Measurements from ENCODE around the gene ALG14. TPM values are rescaled to one million over a fixed set of nuclear protein-coding genes. Genes with fewer than 3 reads are reported as not detected.
A peak's percentile ranks its signal among the peaks of the same experiment; 100 is the strongest.

The ALG14 gene
- total and polyA plus RNA-seq, 10 of the 15 experiments (the other 5 are each of a cell fraction or from before 2014, with no cell fraction given): 2.6 to 19.2 (median 7.5) TPM

DNA sequence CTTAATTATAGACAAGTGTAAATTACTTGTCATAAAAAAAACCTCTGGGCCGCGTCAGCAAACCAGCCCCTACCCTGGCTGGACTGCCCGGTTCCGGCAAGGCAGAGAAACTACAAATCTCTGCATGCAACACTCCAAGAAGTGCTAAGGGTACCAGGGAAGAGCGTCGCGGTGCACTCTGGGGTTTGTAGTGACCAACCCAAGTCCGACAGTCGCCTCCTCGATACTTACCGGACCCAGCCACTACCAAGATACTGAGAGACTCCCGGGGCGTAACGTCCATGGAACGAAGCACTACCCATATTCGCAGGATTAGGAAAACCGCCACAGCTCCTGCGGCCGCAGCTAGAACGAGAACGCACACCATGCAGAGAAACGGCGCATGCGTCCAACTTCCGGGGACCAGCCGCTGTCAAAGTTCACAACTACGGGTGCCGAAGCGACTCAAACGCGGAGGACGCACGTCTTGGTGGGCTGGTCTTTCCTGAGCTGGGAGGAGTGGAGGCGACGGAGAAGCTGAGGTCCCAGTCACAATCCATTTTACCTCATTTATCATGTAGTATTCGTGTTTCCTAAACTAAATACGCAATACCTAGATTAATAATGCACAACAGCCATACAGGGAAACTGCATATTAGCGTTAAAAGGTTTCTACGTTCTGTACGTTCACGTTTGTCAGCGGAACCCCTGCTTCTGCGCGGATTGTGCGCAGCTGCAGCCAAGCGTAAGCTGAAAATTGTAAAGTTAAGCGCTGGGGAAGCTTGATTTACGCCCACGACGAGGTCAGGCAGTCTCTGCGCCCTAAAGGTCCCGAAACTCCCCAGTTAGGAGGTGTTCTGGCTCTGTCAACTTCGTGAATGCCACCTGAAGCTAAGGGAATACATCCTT is at the start of gene ALG14 (continued):
- TF ChIP-seq CREM (IDR thresholded peaks at IDR 0.05; ENCODE audit: low read depth) (peak; percentile 81; the same call in 1 of the 2 replicates), TCF3 (IDR thresholded peaks at IDR 0.05; ENCODE audit: borderline replicate concordance, insufficient read depth, low read depth, low read length) (no peak), FOXK2 (IDR thresholded peaks at IDR 0.05) (no peak), DPF2 (IDR thresholded peaks at IDR 0.05) (0 out of 2 replicates have a peak, but pooled peaks have one; percentile 24), NFYA (IDR thresholded peaks at IDR 0.05; ENCODE audit: borderline replicate concordance, low read depth, low read length) (no peak), IKZF2 (IDR thresholded peaks at IDR 0.05) (peak; percentile 27 to 38; a peak in 2 of 4 replicates), POLR2AphosphoS2 (IDR thresholded peaks at IDR 0.05; ENCODE audit: low read depth, low read length) (peak; percentile 63; the same call in 1 of the 2 replicates), NBN (IDR thresholded peaks at IDR 0.05) (peak; percentile 79), HDAC2 (IDR thresholded peaks at IDR 0.05) (no peak), CHD4 (IDR thresholded peaks at IDR 0.05) (no peak), POU2F2 (IDR thresholded peaks at IDR 0.05; ENCODE audit: borderline replicate concordance, low read depth, low read length) (peak; percentile 45; the same call in 1 of the 3 replicates), SIX5 (IDR thresholded peaks at IDR 0.05; ENCODE audit: low read depth, low read length, severe bottlenecking) (peak; percentile 87), EGR1 (IDR thresholded peaks at IDR 0.05; ENCODE audit: borderline replicate concordance in 1 of 2, low read depth in 2 of 2, low read length in 2 of 2) (peak in 1 of 2 experiments; percentile 37; a peak in 1 of 3 replicates), ASH2L (IDR thresholded peaks at IDR 0.05; ENCODE audit: borderline replicate concordance, low read depth) (peak; percentile 82; the same call in 1 of the 2 replicates), NR2F1 (conservative IDR thresholded peaks at IDR 0.05) (peak; percentile 49; the same call in 1 of the 2 replicates), CEBPB (IDR thresholded peaks at IDR 0.05; ENCODE audit: borderline replicate concordance in 1 of 2, low read depth in 2 of 2, low read length in 2 of 2) (no peak), GABPA (IDR thresholded peaks at IDR 0.05; ENCODE audit: low read depth) (peak; percentile 64)
- TF ChIP-seq, protein P1, sequence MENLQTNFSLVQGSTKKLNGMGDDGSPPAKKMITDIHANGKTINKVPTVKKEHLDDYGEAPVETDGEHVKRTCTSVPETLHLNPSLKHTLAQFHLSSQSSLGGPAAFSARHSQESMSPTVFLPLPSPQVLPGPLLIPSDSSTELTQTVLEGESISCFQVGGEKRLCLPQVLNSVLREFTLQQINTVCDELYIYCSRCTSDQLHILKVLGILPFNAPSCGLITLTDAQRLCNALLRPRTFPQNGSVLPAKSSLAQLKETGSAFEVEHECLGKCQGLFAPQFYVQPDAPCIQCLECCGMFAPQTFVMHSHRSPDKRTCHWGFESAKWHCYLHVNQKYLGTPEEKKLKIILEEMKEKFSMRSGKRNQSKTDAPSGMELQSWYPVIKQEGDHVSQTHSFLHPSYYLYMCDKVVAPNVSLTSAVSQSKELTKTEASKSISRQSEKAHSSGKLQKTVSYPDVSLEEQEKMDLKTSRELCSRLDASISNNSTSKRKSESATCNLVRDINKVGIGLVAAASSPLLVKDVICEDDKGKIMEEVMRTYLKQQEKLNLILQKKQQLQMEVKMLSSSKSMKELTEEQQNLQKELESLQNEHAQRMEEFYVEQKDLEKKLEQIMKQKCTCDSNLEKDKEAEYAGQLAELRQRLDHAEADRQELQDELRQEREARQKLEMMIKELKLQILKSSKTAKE (IDR thresholded peaks at IDR 0.05; ENCODE audit: low read depth, poor library complexity, severe bottlenecking): peak; percentile 5
- TF ChIP-seq, protein P2, sequence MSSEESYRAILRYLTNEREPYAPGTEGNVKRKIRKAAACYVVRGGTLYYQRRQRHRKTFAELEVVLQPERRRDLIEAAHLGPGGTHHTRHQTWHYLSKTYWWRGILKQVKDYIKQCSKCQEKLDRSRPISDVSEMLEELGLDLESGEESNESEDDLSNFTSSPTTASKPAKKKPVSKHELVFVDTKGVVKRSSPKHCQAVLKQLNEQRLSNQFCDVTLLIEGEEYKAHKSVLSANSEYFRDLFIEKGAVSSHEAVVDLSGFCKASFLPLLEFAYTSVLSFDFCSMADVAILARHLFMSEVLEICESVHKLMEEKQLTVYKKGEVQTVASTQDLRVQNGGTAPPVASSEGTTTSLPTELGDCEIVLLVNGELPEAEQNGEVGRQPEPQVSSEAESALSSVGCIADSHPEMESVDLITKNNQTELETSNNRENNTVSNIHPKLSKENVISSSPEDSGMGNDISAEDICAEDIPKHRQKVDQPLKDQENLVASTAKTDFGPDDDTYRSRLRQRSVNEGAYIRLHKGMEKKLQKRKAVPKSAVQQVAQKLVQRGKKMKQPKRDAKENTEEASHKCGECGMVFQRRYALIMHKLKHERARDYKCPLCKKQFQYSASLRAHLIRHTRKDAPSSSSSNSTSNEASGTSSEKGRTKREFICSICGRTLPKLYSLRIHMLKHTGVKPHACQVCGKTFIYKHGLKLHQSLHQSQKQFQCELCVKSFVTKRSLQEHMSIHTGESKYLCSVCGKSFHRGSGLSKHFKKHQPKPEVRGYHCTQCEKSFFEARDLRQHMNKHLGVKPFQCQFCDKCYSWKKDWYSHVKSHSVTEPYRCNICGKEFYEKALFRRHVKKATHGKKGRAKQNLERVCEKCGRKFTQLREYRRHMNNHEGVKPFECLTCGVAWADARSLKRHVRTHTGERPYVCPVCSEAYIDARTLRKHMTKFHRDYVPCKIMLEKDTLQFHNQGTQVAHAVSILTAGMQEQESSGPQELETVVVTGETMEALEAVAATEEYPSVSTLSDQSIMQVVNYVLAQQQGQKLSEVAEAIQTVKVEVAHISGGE (CRISPR knock-in tag; IDR thresholded peaks at IDR 0.05): no peak
- TF ChIP-seq, protein P3, sequence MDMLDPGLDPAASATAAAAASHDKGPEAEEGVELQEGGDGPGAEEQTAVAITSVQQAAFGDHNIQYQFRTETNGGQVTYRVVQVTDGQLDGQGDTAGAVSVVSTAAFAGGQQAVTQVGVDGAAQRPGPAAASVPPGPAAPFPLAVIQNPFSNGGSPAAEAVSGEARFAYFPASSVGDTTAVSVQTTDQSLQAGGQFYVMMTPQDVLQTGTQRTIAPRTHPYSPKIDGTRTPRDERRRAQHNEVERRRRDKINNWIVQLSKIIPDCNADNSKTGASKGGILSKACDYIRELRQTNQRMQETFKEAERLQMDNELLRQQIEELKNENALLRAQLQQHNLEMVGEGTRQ (IDR thresholded peaks at IDR 0.05; ENCODE audit: borderline replicate concordance, low read depth, low read length): no peak
- TF ChIP-seq, protein P4, sequence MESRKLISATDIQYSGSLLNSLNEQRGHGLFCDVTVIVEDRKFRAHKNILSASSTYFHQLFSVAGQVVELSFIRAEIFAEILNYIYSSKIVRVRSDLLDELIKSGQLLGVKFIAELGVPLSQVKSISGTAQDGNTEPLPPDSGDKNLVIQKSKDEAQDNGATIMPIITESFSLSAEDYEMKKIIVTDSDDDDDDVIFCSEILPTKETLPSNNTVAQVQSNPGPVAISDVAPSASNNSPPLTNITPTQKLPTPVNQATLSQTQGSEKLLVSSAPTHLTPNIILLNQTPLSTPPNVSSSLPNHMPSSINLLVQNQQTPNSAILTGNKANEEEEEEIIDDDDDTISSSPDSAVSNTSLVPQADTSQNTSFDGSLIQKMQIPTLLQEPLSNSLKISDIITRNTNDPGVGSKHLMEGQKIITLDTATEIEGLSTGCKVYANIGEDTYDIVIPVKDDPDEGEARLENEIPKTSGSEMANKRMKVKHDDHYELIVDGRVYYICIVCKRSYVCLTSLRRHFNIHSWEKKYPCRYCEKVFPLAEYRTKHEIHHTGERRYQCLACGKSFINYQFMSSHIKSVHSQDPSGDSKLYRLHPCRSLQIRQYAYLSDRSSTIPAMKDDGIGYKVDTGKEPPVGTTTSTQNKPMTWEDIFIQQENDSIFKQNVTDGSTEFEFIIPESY (IDR thresholded peaks at IDR 0.05): no peak
